Stimulated activated CD4-positive, alpha-beta T cell treated with anti-CD3 and anti-CD28 coated beads, TNF-alpha, amount 100 ng/mL, for 48 hours (primary cell): ENCODE measurements around the gene ZNF362.

Source experiments
- DNase-seq, 3 donors: peaks; one replicate each; pipeline ENCODE4 v3.0.0-alpha.2; 2020; ENCODE audit warnings: low read depth in 3 of 3

The ZNF362 gene

GRCh38 chr1:33324677-33325575, 68.6 kb downstream of the ZNF362 start:
- DNase-seq, result no peak

- DNase-seq, result no peak
These were observed 70.5 kb downstream of the ZNF362 start for GRCh38 chr1:33326785-33327184.

- no peak for DNase-seq
These were observed 71.5 kb downstream of the ZNF362 start for GRCh38 chr1:33327587-33328325.

- DNase-seq, result no peak
These were observed 72.5 kb downstream of the ZNF362 start for GRCh38 chr1:33328817-33329216.

GRCh38 chr1:33329600-33330305, 73.5 kb downstream of the ZNF362 start:
- no peak for DNase-seq

- no peak for DNase-seq
These were observed 74.1 kb downstream of the ZNF362 start for GRCh38 chr1:33330361-33330890.

GRCh38 chr1:33330906-33331305, 74.6 kb downstream of the ZNF362 start:
- DNase-seq, result no peak

GRCh38 chr1:33331444-33332356, 75.4 kb downstream of the ZNF362 start:
- DNase-seq, result no peak

- no peak for DNase-seq
These were observed 76.1 kb downstream of the ZNF362 start for GRCh38 chr1:33332357-33332789.

- no peak for DNase-seq
These were observed 76.6 kb downstream of the ZNF362 start for GRCh38 chr1:33332881-33333280.

GRCh38 chr1:33334081-33334552, 77.8 kb downstream of the ZNF362 start:
- DNase-seq, result no peak

- no peak for DNase-seq
These were observed 78.7 kb downstream of the ZNF362 start for GRCh38 chr1:33335020-33335419.

GRCh38 chr1:33336580-33336979, 80.3 kb downstream of the ZNF362 start:
- DNase-seq, result no peak

GRCh38 chr1:33337441-33337840, 81.1 kb downstream of the ZNF362 start:
- no peak for DNase-seq

GRCh38 chr1:33338048-33338439, 81.8 kb downstream of the ZNF362 start:
- DNase-seq, result no peak

GRCh38 chr1:33338440-33339211, 82.3 kb downstream of the ZNF362 start:
- no peak for DNase-seq

GRCh38 chr1:33339413-33339812, 83.1 kb downstream of the ZNF362 start:
- no peak for DNase-seq

- no peak for DNase-seq
These were observed 84.9 kb downstream of the ZNF362 start for GRCh38 chr1:33341190-33341589.

GRCh38 chr1:33342041-33342723, 85.9 kb downstream of the ZNF362 start:
- DNase-seq, result no peak
